HG02938 (cell line): ENCODE results near the gene TMEM184C.

ENCODE experiments used
- ATAC-seq: cut with Tn5 transposase; IDR thresholded peaks from one replicate; pipeline ENCODE4 v1.9.1; 2021; ENCODE audit warnings: mild to moderate bottlenecking, moderate library complexity; ENCODE audit not compliant: unreplicated experiment

The TMEM184C gene

DNA sequence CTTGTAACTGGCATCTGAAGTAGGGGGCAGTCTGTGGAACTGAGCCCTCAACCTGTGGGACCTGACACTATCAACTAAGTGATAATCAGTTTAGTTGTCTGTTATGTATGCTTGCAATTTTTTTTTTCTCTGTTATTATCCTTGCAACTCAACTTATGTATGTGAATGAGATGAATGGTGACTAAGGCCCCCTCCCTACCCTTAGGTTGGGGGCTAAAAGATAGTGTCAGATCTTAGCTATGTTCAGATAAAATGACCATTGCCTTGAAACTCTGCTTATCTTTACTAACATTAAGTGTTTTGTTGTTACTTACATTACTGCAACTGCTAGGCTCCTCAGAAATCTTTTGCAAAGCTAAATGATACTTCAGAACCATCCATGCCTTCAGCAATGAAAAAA lies 31.5 kb downstream of the TMEM184C start:
- ATAC-seq = no peak

DNA sequence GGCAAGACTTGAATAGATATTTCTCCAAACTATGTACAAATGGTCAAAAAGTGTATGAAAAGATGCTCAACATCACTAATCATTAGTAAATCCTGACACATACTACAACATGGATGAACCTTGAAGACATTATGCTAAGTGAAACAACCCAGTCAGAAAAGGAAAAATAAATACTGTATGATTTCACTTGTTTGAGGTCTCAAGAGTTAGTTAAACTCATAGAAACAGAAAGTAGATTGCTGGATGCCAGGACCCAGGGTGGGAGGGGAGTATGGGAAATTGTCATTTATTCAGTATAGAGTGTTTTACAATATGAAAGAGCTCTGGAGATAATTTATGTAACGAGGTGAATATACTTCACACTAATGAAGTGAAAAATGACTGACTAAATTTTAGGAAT lies 34.4 kb downstream of the TMEM184C start:
- no peak for ATAC-seq

DNA sequence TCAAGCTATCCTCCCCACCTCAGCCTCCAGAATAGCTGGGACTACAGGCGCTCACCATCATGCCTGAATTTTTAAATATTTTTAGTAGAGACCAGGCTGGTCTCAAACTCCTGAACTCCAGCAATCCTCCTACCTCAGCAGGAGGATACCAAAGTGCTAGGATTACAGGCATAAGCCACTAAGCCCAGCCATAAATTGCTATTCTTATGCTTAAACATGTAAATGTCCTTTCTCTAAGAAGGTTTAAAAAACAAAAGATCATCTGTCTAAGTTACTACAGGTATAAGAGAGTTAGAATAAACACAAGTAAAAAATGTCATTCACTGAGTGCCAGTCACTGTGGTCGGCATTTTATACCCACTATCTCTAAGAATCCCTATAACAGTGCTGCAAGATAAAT lies 38.4 kb downstream of the TMEM184C start:
- no peak for ATAC-seq

DNA sequence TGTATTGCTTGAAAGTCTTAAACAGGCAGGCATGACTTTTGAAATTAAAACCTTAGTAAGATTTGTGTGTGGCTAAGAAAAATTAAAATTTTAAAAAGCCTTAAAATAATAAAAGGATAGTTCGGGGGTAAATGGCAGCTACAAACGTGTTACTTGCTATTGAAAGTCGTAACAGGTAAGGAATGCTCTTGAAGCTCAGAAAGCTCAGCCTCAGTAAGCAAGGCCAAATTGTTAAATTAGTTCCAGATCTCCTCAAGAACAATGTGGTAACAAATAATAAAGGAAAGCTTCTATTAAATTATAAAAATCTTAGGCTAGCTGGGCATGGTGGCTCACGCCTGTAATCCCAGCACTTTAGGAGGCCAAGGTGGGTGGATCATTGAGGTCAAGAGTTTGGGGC lies 41.3 kb downstream of the TMEM184C start:
- ATAC-seq = no peak

DNA sequence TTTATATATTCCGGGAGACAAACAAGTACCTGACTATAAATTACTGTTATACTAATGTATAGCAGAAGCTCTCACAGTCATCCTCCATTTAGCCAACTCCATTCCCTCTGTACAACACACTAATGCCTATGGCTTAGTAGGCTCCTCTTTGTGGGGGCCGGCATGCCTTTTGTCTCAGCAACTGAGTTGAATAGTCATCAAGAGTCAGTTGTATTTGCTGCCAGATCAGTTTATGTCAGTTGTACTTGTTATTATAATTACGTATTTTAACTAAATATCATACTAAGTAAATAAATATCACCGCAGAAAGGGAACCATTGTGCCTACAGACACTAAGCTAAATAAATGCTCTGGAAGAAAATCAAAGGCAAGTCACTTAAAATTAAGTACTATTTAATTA lies 56.9 kb downstream of the TMEM184C start:
- no peak for ATAC-seq

DNA sequence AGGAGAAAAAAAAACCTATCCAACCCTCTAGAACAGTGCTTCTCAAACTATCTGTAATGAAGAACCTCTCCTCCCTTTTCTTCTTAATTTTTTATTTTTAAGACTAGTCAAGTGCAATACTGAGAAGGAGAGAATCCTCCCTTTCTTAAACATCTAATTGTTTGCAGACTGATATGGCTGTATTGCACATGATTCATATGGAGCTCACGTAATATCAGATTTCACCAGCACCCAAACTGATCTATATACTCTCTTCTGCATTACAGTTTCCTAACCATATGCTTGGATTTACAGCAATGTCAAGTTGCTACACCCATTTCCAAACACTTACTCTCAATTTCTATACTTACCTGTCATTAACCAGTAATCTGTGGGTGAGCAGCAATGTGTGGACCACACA lies 57.3 kb downstream of the TMEM184C start:
- ATAC-seq = no peak

DNA sequence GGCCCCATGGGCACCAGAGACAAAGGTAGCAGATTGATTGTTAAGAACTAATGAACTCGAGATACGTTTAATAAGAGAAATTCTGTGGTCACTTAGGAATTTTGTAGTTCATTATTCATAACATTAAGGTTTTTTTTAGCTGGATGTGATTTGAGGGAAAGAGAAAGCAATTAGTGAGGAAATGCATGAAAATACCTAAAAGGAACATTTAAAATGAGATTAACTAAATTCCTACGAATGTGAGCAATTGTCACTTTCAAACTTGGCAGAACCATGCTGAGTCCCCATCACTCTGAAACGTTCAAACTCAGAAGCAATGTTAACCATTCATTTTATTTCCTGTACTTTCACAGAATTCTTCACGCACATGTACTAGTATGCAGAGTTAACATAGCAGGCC lies 60.9 kb downstream of the TMEM184C start:
- ATAC-seq = no peak

DNA sequence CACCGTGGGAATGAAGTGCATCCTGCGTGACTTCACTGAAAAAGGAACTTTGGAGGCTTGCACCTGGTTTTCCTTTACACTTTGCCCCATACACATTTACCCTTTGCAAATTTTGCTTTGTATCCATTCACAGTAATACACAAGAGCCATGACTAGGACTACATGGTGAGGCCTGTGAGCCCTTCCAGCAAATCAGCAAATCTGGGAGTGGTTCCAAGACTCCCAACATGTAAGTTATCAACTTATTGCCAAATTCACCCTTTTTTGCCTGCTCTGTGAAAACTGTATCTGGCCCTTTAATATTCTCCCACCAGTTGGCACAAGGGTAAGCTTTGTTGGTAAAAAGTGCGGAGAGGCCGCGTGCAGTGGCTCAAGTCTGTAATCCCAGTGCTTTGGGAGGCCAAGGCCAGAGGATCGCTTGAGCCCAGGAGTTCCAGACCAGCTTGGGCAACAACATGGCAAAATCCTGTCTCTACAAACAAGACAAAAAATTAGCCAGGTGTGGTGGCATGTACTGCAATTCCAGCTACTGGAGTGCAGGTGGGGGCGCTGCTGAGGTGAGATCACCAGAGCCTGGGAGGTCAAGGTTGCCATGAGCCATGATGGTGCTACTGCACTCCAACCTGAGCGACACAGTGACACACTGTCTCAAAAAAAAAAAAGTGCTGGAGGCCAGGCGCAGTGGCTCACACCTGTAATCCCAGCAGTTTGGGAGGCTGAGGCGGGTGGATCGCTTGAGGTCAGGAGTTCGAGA lies 61.8 kb downstream of the TMEM184C start:
- ATAC-seq = no peak

DNA sequence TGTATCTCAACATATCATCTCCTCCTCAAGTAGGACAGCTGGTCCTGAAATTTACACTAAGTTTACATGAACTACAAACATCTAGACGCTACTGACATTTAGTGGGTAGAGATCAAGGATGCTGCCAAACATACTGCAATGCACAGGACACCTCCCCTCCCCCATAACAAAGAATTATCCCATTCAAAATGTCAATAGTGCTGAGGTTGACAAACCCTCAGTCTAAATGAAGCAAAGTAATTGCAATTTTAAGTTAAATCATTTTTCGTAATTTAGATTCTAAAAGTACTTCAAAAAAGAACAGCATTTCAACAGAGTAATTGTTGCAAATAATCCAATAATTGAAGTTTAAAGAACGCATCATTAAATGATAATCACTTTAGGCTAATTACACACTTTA lies 65.6 kb downstream of the TMEM184C start:
- no peak for ATAC-seq

DNA sequence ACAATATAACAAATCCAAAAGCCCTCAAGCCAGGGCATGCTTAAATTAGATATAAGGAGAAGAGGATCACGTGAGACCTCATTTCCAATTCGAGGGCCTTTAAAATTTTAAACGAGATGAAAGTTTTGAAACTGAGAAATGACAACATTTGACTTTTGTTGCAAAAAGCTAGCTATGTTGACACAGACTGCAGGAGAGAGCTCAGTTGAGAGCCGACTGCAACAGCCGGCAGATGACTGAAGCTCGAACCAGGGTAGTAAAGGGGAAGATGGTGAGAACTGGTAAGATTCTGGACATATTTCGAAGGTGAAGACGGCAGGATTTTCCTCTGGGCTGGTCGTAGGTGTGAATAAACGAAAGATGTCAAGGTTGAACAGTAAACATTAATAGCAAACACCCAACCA lies 66.0 kb downstream of the TMEM184C start:
- no peak for ATAC-seq

DNA sequence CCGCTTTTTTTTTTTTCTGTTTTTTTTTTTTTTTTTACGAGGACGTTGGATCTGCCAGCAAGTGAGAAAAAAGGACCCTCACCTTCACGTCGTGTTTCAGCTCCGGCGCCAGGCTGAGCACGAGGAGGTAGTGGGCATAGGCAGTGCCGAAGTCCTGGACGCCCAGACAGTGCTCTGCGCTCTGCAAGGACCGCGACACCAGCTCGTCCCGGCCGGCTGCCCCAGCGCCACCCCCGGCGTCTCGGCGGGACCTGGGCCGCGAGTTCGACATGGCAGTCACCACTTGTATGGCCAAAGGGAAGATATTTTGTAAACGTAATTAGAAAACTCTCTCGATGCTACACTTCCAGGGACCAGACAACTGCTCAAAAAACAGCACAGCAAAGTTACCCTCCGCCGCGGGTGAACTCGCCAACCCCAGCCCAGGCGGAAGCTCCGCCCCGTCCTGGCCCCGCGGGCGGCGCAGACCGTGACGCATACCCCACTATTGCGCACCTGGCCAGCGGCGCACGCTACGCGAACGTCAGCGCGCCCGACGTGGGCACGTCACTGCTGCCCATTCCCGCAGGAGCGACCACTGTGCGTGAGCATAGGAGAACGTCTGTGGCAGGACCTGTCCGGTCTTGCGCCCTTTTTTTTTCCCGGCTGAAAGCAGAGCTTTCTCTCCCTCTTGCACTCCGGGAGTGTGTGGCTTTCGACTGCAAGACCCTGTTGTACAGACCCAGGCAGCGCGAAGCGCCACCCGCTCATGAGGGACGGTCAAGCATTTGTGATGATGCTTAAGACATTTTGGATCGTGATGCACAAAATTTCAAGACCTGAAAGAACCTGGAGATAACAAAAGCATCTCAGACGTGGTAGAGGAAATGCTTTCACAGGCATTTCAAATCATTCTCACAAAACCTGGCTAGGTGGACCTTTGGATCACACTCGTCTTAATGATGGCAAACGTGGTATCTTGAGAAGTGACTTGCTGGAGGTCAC lies 66.8 kb downstream of the TMEM184C start, which contains the start of gene PRMT9:
Gene PRMT9 (minus strand): TSS at position 447 of the 984 bp plus-strand sequence. CDS start 176 bp downstream, at position 271.
- peak; percentile 98 for ATAC-seq

DNA sequence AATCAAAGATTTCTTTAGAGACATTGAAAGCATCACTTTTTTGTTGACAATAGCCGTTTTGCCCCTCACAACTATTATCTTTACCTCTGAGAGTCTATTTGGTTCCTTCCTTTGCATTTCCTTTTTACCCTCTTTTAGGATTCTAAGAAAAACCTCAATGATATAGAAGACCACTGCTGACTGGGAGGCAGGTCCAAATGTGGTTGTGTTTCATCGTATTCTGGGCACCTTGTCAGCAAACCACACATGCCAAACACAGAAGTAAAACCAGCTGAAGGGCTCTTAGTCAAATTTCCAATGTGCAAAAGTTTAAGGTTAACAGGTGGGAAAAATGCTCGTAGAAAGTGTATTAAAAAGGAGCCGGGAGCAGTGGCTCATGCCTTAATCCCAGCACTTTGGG lies 71.9 kb downstream of the TMEM184C start:
- ATAC-seq = no peak

DNA sequence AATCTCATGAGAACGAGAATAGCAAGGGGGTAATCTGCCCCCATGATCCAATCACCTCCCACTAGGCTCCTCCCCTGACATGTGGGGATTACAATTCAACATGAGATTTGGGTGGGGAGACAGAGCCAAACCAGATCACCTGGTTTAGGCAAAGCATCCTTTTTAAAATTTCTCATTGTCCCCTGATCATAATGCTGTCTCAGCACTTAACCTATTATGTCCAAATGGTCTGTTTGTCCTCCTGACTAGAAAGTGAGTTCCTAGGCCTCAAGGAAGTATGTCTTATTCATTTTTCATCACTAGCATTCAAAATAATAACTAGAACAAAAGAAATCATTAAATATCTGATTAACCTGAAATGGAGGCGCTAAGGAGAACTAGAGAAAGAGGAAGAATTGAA lies 74.6 kb downstream of the TMEM184C start:
- ATAC-seq = no peak

DNA sequence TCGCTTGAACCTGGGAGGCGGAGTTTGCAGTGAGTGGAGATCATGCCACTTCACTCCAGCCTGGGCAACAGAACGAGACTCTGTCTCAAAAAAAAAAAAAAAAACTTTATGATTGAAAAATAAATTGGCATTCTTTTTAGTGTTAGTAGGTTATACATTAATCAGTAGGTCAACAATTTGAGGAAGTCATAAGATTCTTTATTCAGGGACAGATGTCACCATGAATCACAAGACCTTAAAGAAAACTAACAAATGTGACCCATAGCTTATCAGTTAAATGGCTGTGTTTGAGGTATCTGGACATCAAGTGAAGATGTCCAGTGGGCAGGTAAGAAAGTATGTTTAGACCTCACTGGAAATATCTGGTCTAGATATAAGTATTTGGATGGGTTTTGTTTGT lies 76.0 kb downstream of the TMEM184C start:
- no peak for ATAC-seq

DNA sequence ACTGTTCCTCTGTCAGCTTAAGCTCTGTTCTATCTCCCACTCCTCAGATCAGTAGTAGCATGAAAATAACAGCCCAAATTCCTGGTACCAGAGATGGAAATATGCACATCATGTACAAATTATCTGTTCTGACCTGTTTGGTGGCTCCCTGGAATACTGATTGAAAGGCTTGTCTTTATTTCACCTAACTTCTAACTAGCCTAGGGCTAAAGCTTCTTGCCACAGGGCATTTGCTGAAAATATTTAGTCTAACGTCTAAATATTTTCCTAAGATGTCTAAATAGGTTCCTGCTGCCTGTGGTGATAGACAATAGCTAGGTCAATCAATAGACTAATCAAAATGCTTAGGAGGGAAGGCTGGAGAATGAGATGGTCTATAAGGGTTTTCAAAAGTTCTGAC lies 79.7 kb downstream of the TMEM184C start:
- no peak for ATAC-seq

DNA sequence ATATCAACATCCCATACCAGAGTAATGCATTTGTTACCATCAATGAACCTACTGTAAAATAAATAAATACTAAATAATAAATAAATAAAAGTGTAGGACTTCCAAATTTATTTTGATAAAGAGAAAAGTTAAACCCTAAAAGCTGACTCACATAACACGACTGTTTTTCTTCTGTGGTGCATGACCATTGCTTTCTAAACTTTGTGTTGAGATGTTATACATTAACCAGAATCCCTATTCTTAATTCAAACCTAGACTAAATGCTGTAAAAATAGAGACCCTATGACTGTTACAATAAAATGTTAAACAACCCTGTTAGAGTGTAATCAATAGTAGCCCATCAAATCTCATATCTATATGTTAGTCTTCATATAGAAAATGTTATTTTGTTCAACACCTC lies 87.6 kb downstream of the TMEM184C start:
- ATAC-seq = no peak

DNA sequence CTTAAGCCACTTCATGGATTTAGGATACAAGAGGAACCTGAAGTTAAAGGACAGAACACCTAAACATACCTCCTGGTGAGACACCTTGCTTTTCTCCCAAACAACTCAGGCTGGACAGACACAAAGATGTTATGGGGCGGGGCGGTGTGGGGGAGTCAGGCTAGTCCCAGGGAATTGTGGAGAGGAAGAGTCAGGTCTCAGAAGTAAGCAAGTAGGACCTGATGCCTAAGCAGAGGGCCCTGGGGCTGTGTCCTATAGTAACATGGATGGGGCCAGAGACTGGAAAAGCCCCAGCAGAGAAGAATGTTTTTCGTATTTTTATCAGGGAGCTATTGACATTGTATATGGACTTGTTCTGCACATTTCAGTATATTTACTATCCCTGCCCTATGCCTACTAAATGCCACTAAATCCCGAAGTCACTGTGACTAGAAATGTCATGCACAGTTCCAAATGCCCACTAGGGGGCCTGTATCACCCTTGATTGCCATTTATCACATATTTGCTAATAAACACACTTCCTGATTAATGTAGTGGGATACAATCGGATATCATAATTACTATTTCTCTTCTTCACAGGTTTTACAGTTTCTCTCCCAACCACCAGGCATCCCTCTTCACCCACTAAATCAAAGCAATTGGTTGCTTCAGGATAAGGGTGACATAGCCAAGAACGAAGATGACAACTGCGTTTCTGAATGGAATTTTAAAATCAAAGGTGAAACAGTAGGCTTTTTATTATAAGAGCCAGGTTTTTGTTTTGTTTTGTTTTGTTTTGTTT lies 90.9 kb downstream of the TMEM184C start:
- peak; percentile 58 for ATAC-seq

DNA sequence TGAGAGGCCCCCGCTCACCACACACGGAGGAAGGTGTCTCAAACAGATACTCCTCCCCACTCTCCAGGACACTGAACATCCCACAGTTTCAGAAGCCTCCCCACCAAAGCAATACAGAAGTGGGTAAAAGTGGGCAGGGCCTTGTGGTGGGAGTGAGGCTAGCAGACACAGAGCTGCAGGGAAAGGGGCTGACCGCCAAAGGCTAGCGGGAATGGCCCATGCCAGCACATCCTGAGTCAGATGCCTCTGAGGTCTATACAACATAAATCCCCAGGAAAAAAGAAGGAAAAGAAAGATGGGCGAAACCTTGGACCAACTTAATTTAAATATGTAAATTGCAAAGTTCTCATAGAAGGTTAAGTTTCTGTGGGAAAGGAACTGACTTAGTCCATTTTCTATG lies 92.8 kb downstream of the TMEM184C start:
- ATAC-seq = no peak

DNA sequence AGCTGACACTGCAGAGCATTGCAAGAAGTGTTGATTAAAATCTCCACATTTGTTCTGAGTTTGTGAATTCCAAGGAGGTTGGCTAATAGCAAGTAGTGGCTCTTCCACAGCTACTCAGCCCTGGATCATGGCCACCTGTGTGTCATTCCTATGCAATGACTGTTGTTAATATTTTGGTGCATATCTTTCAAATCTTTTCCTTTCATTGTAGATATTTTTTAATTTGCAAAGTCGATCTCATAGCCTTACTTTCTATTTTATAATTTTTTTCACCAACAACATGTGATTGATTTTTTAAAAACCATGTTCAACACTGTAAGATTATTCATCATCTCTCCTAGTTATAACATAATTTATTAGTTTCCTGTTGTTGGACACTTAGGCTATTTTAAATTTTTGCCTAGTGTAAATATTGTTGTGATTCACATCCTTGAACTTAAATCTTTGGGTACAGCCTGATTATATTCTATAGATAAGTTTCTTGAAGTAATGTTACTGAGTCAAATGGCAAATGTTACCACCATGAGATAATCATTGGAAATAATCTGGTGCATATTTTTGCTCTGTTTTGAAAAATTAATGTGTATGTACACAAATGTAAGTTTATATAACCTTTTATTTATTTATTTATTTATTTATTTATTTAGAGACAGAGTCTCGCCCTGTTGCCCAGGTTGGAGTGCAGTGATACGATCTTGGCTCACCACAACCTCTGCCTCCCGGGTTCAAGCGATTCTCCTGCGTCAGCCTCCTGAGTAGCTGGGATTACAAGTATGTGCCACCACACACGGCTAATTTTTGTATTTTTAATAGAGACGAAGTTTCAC lies 97.6 kb downstream of the TMEM184C start:
- no peak for ATAC-seq

DNA sequence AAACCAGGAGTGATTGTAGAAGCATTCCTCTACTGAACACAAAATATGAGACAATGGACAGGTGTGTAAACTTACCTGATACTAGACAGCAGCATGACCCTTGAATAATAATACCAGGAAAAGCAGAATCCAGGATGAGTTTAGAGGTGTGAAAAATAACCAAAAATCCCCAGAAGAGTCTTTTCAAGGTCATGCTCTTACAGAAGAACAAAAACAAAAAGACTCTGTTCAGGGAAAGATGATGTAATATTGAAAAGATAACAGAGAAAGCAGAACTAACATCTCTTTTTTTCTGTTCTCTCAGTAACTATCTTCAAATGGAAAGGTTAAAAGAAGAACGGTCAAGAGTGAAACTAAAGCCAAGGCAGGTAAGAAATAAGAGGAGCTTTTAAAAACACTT lies 100.7 kb downstream of the TMEM184C start:
- ATAC-seq = peak; percentile 91
